NK-92 (cell line): ENCODE results near the gene PCCA.

Experiments
- DNase-seq: peaks from one replicate; lab custom pipeline; 2025; ENCODE audit not compliant: unreplicated experiment; lab: John Stamatoyannopoulos, UW

The PCCA gene

GRCh38 chr13:100497389-100497788 lies 408.5 kb downstream of the PCCA start:
- DNase-seq, result no peak

- DNase-seq, result no peak
Observed at GRCh38 chr13:100502446-100502845, 413.6 kb downstream of the PCCA start.

- DNase-seq, result no peak
Observed at GRCh38 chr13:100503622-100504021, 414.7 kb downstream of the PCCA start.

GRCh38 chr13:100506154-100506553 lies 417.3 kb downstream of the PCCA start:
- no peak for DNase-seq

GRCh38 chr13:100506600-100507422 lies 417.9 kb downstream of the PCCA start:
- DNase-seq, result no peak

GRCh38 chr13:100508455-100508854 lies 419.6 kb downstream of the PCCA start:
- no peak for DNase-seq

GRCh38 chr13:100508996-100509395 lies 420.1 kb downstream of the PCCA start:
- DNase-seq, result no peak

GRCh38 chr13:100510208-100510957 lies 421.5 kb downstream of the PCCA start:
- DNase-seq, result no peak

- no peak for DNase-seq
Observed at GRCh38 chr13:100511466-100511865, 422.6 kb downstream of the PCCA start.

GRCh38 chr13:100512422-100512821 lies 423.5 kb downstream of the PCCA start:
- DNase-seq, result no peak

GRCh38 chr13:100513171-100513570 lies 424.3 kb downstream of the PCCA start:
- DNase-seq, result no peak

GRCh38 chr13:100513987-100514670 lies 425.2 kb downstream of the PCCA start:
- no peak for DNase-seq

- no peak for DNase-seq
Observed at GRCh38 chr13:100514788-100515409, 426.0 kb downstream of the PCCA start.

GRCh38 chr13:100515410-100515800 lies 426.5 kb downstream of the PCCA start:
- DNase-seq, result no peak

GRCh38 chr13:100517135-100517534 lies 428.2 kb downstream of the PCCA start:
- no peak for DNase-seq

- DNase-seq, result no peak
Observed at GRCh38 chr13:100517728-100518127, 428.8 kb downstream of the PCCA start.

- no peak for DNase-seq
Observed at GRCh38 chr13:100518394-100519062, 429.6 kb downstream of the PCCA start.

- no peak for DNase-seq
Observed at GRCh38 chr13:100519626-100520025, 430.7 kb downstream of the PCCA start.

GRCh38 chr13:100520936-100521850 lies 432.3 kb downstream of the PCCA start:
- no peak for DNase-seq
